ENCODE measurements around the gene MEI1. TPM values are rescaled to one million over a fixed set of nuclear protein-coding genes. Genes with fewer than 3 reads are reported as not detected.

The MEI1 gene
- polyA plus RNA-seq, 1 donor from 2014 or later, result not detected

DNA sequence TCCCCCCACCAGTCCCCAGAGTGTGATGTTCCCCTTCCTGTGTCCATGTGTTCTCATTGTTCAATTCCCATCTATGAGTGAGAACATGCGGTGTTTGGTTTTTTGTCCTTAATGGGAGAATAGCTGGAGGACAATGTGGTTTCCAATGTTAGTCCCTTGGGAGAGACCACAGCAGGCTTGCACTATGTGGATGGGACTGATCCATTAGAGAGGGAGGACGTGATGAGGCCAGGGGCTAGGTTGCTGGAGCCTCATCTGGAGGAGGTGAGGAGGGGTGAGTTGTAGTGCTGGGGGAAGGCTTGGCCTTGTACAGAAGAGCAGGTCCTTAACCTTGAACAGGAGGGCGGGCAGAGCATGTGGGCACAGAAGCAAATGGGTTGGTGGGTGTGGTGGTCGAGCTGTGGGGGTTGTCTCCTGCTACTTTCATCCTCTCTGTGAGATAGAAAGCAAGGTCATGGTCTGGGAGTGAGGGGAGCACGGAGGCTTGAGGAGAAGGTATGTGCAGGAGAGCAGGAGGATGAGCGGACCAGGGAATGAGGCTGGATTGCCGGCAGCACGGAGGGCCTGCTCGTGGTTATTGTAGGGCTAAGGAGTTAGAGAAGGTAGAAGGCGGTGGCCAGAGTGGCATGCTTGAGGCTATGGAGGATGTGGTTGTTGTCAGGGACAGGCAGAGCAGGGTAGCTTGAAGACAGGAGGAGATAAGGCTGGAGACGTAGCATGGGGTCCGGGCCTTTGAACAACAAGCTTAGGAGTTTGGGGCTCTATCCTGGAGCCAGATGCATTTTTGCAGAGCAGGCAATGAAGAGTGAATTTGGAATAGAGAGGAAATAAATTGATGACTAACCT, 122.4 kb downstream of the MEI1 start:
- Histone ChIP-seq H3K79me2 (replicated peaks; ENCODE audit: insufficient read depth, low read length) (no peaks in the 10 kb centered on the region), H3K9ac (ENCODE audit: low read length) (no peak overlapping the region), H3K4me3 (ENCODE audit: low read length) (no peak overlapping the region), H3K27me3 (ENCODE audit: insufficient read depth, low read depth, low read length) (no peaks in the 10 kb centered on the region), H4K20me1 (ENCODE audit: insufficient read depth) (no peaks in the 10 kb centered on the region), H3K4me2 (ENCODE audit: low read length) (no peak overlapping the region), H3K27ac (ENCODE audit: low read length) (no peak overlapping the region), H3K36me3 (ENCODE audit: insufficient read depth, low read length) (no peaks in the 10 kb centered on the region), H3K9me2 (ENCODE audit: insufficient read depth, low read length) (no peaks in the 10 kb centered on the region), H3F3A (ENCODE audit: insufficient read depth, low read length, poor library complexity, severe bottlenecking) (no peaks in the 10 kb centered on the region), H2AFZ (ENCODE audit: low read depth, low read length) (no peak overlapping the region), H3K9me3 (ENCODE audit: low read length) (no peaks in the 10 kb centered on the region)
- TF ChIP-seq REST (IDR thresholded peaks at IDR 0.05; ENCODE audit: borderline replicate concordance) (no peak), SMC3 (conservative IDR thresholded peaks at IDR 0.05; ENCODE audit: poor library complexity) (no peak)

DNA sequence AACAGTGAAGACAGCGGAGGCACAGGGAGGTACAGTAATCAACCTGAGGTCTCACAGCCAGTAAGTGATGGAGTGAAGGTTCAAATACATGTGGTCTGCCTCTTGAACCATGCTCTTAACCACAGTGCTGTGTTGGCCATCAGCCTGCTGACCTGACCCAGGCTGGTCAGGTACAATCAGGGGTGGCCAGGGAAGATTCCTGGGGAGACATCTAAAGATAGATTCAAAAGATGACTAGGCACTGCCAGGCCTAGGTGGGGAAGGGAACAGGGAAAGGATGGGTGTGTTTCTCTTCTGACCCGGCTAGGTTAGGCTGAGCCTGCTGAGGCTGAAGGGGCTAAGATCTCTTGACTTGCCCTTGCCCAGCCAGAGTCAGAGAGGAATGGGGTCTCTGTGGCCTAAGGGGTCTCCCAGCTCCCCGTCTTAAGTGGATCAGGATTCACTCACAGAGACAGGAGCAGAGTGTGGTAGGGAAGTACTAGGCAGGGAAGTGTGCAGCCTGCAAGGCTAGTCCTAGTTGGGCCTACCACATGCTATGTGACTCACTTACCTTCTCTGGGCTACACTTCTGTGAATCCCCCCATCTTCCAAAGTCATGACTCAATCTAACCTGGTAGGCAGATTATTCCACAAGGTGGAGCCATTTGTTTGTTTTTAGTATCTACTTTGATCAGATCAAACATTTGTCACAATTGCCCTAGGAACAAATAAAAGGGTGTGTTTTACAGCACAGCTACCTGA, 123.2 kb downstream of the MEI1 start:
- no peak overlapping the region for H3K4me3 ChIP-seq (ENCODE audit: low read length)
- no peaks in the 10 kb centered on the region for H3K9me3 ChIP-seq (ENCODE audit: low read length)
- no peak overlapping the region for H3K27ac ChIP-seq (ENCODE audit: low read length)
- H3K27me3 ChIP-seq (ENCODE audit: insufficient read depth, low read depth, low read length), result no peaks in the 10 kb centered on the region
- TF ChIP-seq CTCF (IDR thresholded peaks at IDR 0.05; ENCODE audit: poor library complexity, severe bottlenecking), result peak; percentile 66
- TF ChIP-seq RAD21 (conservative IDR thresholded peaks at IDR 0.05), result peak; percentile 71
- TF ChIP-seq TAF1 (IDR thresholded peaks at IDR 0.05; ENCODE audit: low read depth), result no peak
- no peak for TF ChIP-seq REST (IDR thresholded peaks at IDR 0.05; ENCODE audit: borderline replicate concordance)
- no peak for TF ChIP-seq EZH2 (IDR thresholded peaks at IDR 0.05; ENCODE audit: borderline replicate concordance, insufficient read depth, low read length, poor library complexity, severe bottlenecking)
- no peak for TF ChIP-seq EP300 (conservative IDR thresholded peaks at IDR 0.05; ENCODE audit: poor library complexity, severe bottlenecking)
- peak; percentile 66 for TF ChIP-seq SMC3 (conservative IDR thresholded peaks at IDR 0.05; ENCODE audit: poor library complexity)
- no peak for TF ChIP-seq MXI1 (conservative IDR thresholded peaks at IDR 0.05; ENCODE audit: poor library complexity, severe bottlenecking)
- no peak for TF ChIP-seq POLR2AphosphoS5 (IDR thresholded peaks at IDR 0.05)
- H3K9ac ChIP-seq (ENCODE audit: low read length), result no peak overlapping the region
- H3K79me2 ChIP-seq (replicated peaks; ENCODE audit: insufficient read depth, low read length), result no peaks in the 10 kb centered on the region
- no peak overlapping the region for H3K4me2 ChIP-seq (ENCODE audit: low read length)
- no peaks in the 10 kb centered on the region for H4K20me1 ChIP-seq (ENCODE audit: insufficient read depth)
- no peak overlapping the region for H2AFZ ChIP-seq (ENCODE audit: low read depth, low read length)
- H3K36me3 ChIP-seq (ENCODE audit: insufficient read depth, low read length), result no peaks in the 10 kb centered on the region
- no peaks in the 10 kb centered on the region for H3K9me2 ChIP-seq (ENCODE audit: insufficient read depth, low read length)
- H3F3A ChIP-seq (ENCODE audit: insufficient read depth, low read length, poor library complexity, severe bottlenecking), result no peaks in the 10 kb centered on the region
